HG02571 (cell line): Measurements from ENCODE around the gene LRRN2.
"Not testable (repeated sequence)": the region's sequence is repeated elsewhere in the genome, so short reads cannot be mapped to it uniquely, and the experiment has no call there.

Experiments
- ATAC-seq: cut with Tn5 transposase; IDR thresholded peaks from one replicate; pipeline ENCODE4 v1.9.1; 2021; ENCODE audit warnings: mild to moderate bottlenecking, moderate library complexity; ENCODE audit not compliant: unreplicated experiment

Gene LRRN2

DNA sequence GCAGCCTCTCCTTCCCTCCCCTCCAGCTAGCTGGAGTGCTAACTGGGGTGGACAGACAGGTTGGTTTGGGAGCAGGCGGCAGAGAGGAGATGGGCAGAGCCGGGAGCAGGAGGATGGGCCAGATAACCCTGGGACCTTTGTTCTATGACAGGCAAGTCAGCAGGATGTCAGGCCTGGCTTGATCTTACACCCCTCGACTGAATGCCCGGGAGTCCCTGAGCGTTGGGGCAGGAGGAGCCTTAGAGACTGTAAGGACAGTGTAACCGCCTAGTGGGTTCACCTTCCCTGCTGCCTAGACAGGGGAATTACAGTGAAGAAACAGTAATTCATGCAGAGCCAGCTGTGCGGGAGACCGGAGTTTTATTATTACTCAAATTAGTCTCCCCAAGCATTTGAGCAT, 109.1 kb downstream of the LRRN2 start:
- ATAC-seq: no peak

DNA sequence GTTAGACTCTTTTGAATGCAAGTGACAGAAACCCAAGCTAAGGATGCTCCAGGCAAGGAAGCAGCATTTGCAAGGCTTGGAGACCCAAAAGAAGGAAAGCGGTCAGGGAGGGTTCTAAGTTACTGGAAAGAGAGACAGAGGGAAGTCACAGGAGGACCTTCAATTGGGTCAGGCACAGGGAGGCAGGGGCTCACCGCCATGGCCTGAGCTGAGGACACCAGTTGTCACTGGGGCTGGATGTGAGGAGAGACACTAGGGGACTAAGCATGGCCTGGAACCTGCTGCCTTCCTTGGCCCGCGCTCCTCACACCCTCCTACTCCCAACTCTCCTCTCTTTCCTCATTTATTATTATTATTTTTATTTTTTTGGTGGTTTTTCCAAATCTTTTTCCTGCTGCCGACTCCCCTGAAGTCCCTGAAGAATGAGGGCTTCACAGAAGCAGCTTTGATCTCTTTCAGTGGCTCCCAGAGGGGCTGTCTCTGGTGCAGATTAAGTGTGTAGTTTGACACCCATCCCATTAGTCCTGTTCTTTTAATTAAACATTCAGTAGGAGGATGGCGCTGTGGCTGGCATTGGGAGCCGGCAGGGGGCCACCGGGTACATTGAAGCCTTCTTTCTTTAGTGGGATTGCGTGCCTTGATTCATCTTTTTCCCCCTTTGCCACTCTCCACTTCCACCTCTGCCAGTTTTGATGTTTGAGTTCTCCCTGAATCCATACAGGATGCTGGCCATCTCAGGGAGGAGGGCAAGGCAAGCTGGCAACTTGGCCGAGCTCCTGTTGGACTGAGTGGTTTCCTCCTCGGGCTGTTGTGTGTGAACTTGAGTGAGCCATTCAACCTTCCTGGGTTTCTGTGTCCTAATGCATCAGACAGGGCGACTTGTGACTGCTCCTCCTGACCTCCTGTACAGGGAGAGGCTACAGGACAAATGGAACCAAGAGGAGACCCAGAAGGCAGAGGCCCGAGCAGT, 110.0 kb downstream of the LRRN2 start:
- ATAC-seq: no peak

- no peak for ATAC-seq
Observed at GRCh38 chr1:204574865-204575163, 110.7 kb downstream of the LRRN2 start.

- ATAC-seq: no peak
Observed at GRCh38 chr1:204574016-204574864, 111.3 kb downstream of the LRRN2 start.

DNA sequence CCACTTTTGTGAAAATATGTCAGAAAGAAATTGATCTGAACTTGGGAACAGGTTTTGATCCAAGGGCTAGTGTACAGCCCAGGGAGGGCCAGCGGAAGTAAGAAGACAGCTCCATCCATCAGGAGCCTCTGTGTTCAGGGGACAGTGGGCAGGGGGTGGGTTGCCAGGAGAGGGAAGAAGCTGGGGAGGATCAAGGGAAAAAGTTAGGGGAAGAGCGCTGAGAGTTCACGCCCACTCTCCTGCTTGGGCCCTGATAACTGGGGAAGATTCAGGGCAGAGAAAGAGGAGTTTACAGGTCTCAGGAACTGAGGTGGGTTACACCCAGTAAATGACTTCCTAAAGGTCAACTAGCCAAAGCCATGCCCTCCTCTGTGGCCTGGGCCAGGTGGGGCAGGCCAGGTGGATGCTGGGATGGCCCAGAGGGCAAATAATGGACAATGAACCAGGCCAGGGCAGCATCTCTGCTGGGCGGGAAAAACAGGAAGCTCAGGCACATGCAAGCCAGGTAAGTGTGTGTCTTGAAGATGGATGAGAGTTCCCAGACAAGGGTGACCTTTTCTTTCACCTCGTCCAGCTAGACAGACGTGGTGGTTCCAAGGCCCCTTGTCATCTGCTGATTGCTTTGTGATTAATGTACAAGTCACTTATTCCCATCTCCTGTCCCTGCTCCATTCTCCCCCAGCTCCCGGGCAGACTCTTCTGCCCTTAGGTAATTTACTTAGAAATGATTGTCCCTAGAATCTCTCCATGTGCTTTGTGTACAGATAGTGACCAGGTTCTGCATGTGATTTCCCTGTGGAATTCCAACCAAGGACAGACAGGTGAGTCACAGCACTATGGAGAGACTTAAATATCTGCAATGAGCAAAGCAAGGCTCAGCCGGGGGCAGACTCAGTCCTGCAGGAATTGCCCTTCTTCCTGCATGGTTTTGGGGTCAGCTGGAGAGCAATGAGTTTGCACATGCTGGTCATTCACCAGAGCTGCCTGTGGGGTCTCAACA, 112.3 kb downstream of the LRRN2 start:
- ATAC-seq: no peak

DNA sequence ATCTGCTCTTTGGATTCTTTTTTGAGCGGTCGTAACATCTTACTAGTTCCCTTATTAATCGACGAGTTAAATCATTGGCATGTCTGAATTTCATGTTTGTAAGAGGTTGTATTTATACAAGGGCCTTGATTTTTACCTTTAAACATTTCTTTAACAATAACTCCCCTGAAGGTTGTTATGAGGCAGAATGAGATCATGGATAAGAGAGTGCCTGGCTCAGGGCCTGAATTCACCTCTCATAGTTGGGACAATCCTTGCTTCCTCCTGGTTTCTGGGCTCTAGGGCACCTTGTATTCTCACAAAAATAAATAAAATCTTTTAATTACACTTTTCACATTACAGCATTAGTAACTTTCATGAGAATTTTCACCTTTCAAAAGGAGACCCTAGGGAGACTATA, 113.9 kb downstream of the LRRN2 start:
- no peak for ATAC-seq

GRCh38 chr1:204571128-204571527, 114.4 kb downstream of the LRRN2 start:
- ATAC-seq: no peak

DNA sequence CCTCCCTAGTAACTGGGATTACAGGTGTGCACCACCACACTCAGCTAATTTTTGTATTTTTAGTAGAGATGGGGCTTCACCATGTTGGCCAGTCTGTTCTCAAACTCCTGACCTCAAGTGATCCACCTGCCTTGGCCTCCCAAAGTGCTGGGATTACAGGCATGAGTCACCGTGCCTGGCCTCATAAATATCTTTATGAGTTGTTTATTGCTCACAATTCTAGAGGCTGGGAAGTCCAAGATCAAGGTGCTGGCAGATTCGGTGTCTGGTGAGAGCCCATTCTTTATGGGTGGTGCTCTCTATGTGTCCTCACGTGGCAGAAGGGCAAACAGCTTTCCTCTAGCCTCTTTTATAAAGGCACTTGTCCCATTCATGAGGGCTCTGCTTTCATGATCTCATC, 115.5 kb downstream of the LRRN2 start:
- ATAC-seq: not testable (repeated sequence)

DNA sequence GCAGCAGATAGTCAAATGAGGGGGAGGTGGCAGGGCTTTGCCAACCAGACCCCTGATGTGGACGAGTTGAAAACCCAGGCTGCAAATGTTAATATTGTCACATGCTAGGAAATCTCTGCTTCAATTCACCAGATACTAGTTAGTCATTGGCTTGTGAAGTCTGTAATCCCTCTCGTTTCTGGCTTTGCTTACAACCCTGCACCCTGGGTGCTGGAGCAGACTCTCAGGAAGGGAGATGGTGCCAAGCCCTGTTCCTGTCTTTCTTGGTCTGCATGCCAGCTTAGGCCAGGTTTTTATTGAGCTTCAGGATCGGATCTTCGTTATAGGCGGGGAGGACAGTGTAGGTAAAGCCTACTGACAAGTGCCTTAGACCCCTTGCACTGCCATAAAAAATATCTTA, 116.1 kb downstream of the LRRN2 start:
- no peak for ATAC-seq

DNA sequence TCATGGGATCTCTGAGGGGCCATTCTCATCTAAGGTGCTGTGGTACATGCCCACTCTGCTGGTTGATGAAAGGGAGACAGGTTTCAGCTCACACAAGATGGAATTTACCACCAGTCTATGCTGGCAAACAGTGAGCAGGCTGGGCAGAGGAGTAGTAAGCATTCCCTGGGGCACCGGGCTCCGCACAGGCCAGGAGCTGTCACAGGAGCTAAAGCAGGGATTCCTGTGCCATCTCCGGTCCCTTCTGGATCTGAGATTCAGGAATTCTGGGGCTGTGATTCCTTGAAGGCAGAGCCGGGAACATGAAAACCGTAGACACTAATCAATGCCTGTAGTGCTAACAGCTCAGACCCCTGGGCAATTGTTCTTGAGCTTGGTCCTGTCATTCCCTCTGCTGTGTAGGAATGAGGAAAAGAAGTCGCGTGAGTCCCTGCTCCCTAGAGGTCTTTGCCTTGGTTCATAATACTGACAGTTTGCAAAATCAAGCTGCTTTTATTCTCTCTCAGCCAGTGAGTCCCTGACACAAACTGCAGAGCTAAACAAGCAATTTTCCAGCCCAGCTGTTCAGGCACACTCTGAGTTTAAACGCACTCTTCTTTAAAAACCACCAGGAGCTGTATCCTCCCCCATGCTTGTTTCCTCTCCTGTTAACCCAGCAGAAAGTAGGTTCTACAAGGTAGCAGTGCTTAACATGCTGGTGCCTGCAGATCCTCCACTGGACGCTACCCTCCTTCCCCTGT, 116.8 kb downstream of the LRRN2 start:
- ATAC-seq: no peak
